Measurements from ENCODE around the gene CTNNA1.

The CTNNA1 gene

GRCh38 chr5:138709202-138709601, 44.0 kb upstream of the CTNNA1 start:
- ChIA-PET CTCF (interaction anchor here (1.8 kb wide), 1 partner anchor 10 kb away, joined by 4 read pairs; no protein-coding TSS in a partner anchor), POLR2A (no interaction called here)
- DNase-seq (ENCODE audit: extremely low spot score), result no peak
- TF ChIP-seq CTCF (IDR thresholded peaks at IDR 0.05; ENCODE audit: control extremely low read depth, extremely low read depth, low read depth, missing control alignments), result no peak

- POLR2A ChIA-PET, result no interaction called here
- no peak for TF ChIP-seq CTCF (IDR thresholded peaks at IDR 0.05; ENCODE audit: control extremely low read depth, extremely low read depth, low read depth, missing control alignments)
- CTCF ChIA-PET, result no interaction called here
- DNase-seq (ENCODE audit: extremely low spot score), result no peak
Measured at GRCh38 chr5:138711087-138711486, 42.1 kb upstream of the CTNNA1 start.

GRCh38 chr5:138711811-138712210, 41.4 kb upstream of the CTNNA1 start:
- no peak for TF ChIP-seq CTCF (IDR thresholded peaks at IDR 0.05; ENCODE audit: control extremely low read depth, extremely low read depth, low read depth, missing control alignments)
- ChIA-PET POLR2A (no interaction called here), CTCF (interaction anchor here (1.3 kb wide), 1 partner anchor 8 kb away, joined by 3 read pairs; no protein-coding TSS in a partner anchor)
- no peak for DNase-seq (ENCODE audit: extremely low spot score)

GRCh38 chr5:138712324-138712723, 40.9 kb upstream of the CTNNA1 start:
- DNase-seq (ENCODE audit: extremely low spot score), result no peak
- POLR2A ChIA-PET, result no interaction called here
- no peak for TF ChIP-seq CTCF (IDR thresholded peaks at IDR 0.05; ENCODE audit: control extremely low read depth, extremely low read depth, low read depth, missing control alignments)
- CTCF ChIA-PET, result interaction anchor here (1.3 kb wide), 1 partner anchor 9 kb away, joined by 3 read pairs; no protein-coding TSS in a partner anchor

GRCh38 chr5:138712791-138713190, 40.4 kb upstream of the CTNNA1 start:
- ChIA-PET POLR2A (no interaction called here), CTCF (interaction anchor here (0.6 to 1.3 kb wide), 2 partner anchors 9 to 28 kb away, joined by 3 read pairs; no protein-coding TSS in a partner anchor)
- DNase-seq (ENCODE audit: extremely low spot score), result no peak
- TF ChIP-seq CTCF (IDR thresholded peaks at IDR 0.05; ENCODE audit: control extremely low read depth, extremely low read depth, low read depth, missing control alignments), result no peak

- ChIA-PET POLR2A (interaction anchor here (0.6 kb wide), 1 partner anchor 10 kb away, joined by 4 read pairs; no protein-coding TSS in a partner anchor), CTCF (interaction anchor here (0.6 kb wide), 1 partner anchor 28 kb away, joined by 3 read pairs; no protein-coding TSS in a partner anchor)
- no peak for TF ChIP-seq CTCF (IDR thresholded peaks at IDR 0.05; ENCODE audit: control extremely low read depth, extremely low read depth, low read depth, missing control alignments)
- DNase-seq (ENCODE audit: extremely low spot score), result no peak
Measured at GRCh38 chr5:138713247-138713646, 40.0 kb upstream of the CTNNA1 start.

Measured in GM10248 (cell line).